Measurements from ENCODE around the gene MCCC2.
"Not testable (repeated sequence)": the region's sequence is repeated elsewhere in the genome, so short reads cannot be mapped to it uniquely, and the experiment has no call there.

The MCCC2 gene

GRCh38 chr5:71663191-71663969 lies 76.2 kb downstream of the MCCC2 start:
- DNase-seq: no peak

GRCh38 chr5:71664615-71665014 lies 77.5 kb downstream of the MCCC2 start:
- DNase-seq: not testable (repeated sequence)

- no peak for DNase-seq
Observed at GRCh38 chr5:71666321-71666720, 79.2 kb downstream of the MCCC2 start.

- DNase-seq: no peak
Observed at GRCh38 chr5:71677977-71678376, 90.8 kb downstream of the MCCC2 start.

GRCh38 chr5:71679714-71680113 lies 92.6 kb downstream of the MCCC2 start:
- DNase-seq: no peak

- DNase-seq: no peak
Observed at GRCh38 chr5:71680510-71680909, 93.4 kb downstream of the MCCC2 start.

- DNase-seq: no peak
Observed at GRCh38 chr5:71681296-71681695, 94.2 kb downstream of the MCCC2 start.

GRCh38 chr5:71684309-71684708 lies 97.2 kb downstream of the MCCC2 start:
- DNase-seq: no peak

- no peak for DNase-seq
Observed at GRCh38 chr5:71693828-71694427, 106.8 kb downstream of the MCCC2 start.

- DNase-seq: no peak
Observed at GRCh38 chr5:71695071-71695470, 107.9 kb downstream of the MCCC2 start.

- DNase-seq: no peak
Observed at GRCh38 chr5:71695595-71695994, 108.5 kb downstream of the MCCC2 start.

GRCh38 chr5:71697967-71698366 lies 110.8 kb downstream of the MCCC2 start:
- no peak for DNase-seq

- no peak for DNase-seq
Observed at GRCh38 chr5:71699233-71699632, 112.1 kb downstream of the MCCC2 start.

GRCh38 chr5:71699751-71700150 lies 112.6 kb downstream of the MCCC2 start:
- DNase-seq: no peak

- DNase-seq: no peak
Observed at GRCh38 chr5:71700803-71701202, 113.7 kb downstream of the MCCC2 start.

- no peak for DNase-seq
Observed at GRCh38 chr5:71701407-71701806, 114.3 kb downstream of the MCCC2 start.

- no peak for DNase-seq
Observed at GRCh38 chr5:71703941-71704340, 116.8 kb downstream of the MCCC2 start.

GRCh38 chr5:71705421-71705820 lies 118.3 kb downstream of the MCCC2 start:
- no peak for DNase-seq

GRCh38 chr5:71706906-71707305 lies 119.8 kb downstream of the MCCC2 start:
- DNase-seq: no peak
